Astrocyte of the spinal cord (primary cell): Measurements from ENCODE around the gene BTBD16.

ENCODE experiments used
- DNase-seq: peaks from one replicate; pipeline ENCODE4 v3.0.0; 2011; ENCODE audit warnings: low read depth, low spot score
- H3K4me3 ChIP-seq: 2 replicates; pipeline ENCODE4 v1.5.1; 2011; ENCODE audit warnings: low read depth, mild to moderate bottlenecking, low read length, moderate library complexity
- CTCF ChIP-seq: IDR thresholded peaks from 2 replicates; pipeline ENCODE4 v1.5.1; 2012; ENCODE audit warnings: low read depth, mild to moderate bottlenecking, low read length, inconsistent platforms
- in situ Hi-C: cut with HindIII; loops from 2 replicates; pipeline ENCODE4 v1.10.0; 2017; ENCODE audit warnings: low sequenced_read_pairs

The BTBD16 gene

GRCh38 chr10:122295451-122295809, 24.3 kb downstream of the BTBD16 start:
- in situ Hi-C loops, result no loop called here
- no peak for DNase-seq
- no peak for TF ChIP-seq CTCF
- H3K4me3 ChIP-seq, result no peak overlapping the region

- TF ChIP-seq CTCF, result no peak
- DNase-seq, result no peak
- in situ Hi-C loops, result no loop called here
- no peak overlapping the region for H3K4me3 ChIP-seq
These were observed 25.4 kb downstream of the BTBD16 start for GRCh38 chr10:122296363-122297120.

GRCh38 chr10:122297583-122297982, 26.5 kb downstream of the BTBD16 start:
- in situ Hi-C loops, result no loop called here
- no peak overlapping the region for H3K4me3 ChIP-seq
- no peak for DNase-seq
- TF ChIP-seq CTCF, result no peak

GRCh38 chr10:122298206-122298597, 27.1 kb downstream of the BTBD16 start:
- in situ Hi-C loops, result no loop called here
- H3K4me3 ChIP-seq, result no peak overlapping the region
- no peak for TF ChIP-seq CTCF
- no peak for DNase-seq

- peak; percentile 75 for DNase-seq
- in situ Hi-C loops, result no loop called here
These were observed 27.7 kb downstream of the BTBD16 start for GRCh38 chr10:122298598-122299301.

More at GRCh38 chr10:122298598-122299301, 27.7 kb downstream of the BTBD16 start:
- peak; percentile 88 for TF ChIP-seq CTCF
- peak overlapping the region; percentile 10 for H3K4me3 ChIP-seq
